Endothelial cell of umbilical vein (primary cell): ENCODE results near the gene CLDN7. TPM values are rescaled to one million over a fixed set of nuclear protein-coding genes. Genes with fewer than 3 reads are reported as not detected.

Source experiments
- BruUV-seq: library from RNA; stranded (reverse); fragments of 400-500 nt; replicated peaks from 2 replicates; lab custom pipeline; 2021; lab: Mats Ljungman, UMichigan
- CTCF ChIA-PET: fragments of 300-600, 350-600 bp; sonication (Branson Sonifier 250); formaldehyde crosslinking; loops from one replicate; lab custom pipeline; 2021; ENCODE audit warnings: antibody characterized with exemption, inconsistent platforms; lab: Charles Lee
- POLR2A ChIA-PET: fragments of 300-600, 350-600 bp; sonication (Branson Sonifier 250); formaldehyde crosslinking; loops from one replicate; lab custom pipeline; 2021; ENCODE audit warnings: antibody characterized with exemption, inconsistent platforms; lab: Charles Lee
- DNase-seq: peaks from one replicate; pipeline ENCODE4 v3.0.0-alpha.2; 2011; ENCODE audit warnings: low read depth, low spot score
- FAIRE-seq: peaks from 2 replicates; lab custom pipeline; 2011; peaks lifted over from hg19 to GRCh38; lab: Jason Lieb, UNC
- H2AFZ ChIP-seq: 2 replicates; pipeline ENCODE4 v1.6.0; 2012; ENCODE audit warnings: low read depth, low read length, control low read depth, inconsistent platforms
- H3K27ac ChIP-seq: 2 replicates; pipeline ENCODE4 v1.5.1; 2011; ENCODE audit warnings: low read depth, mild to moderate bottlenecking, control low read depth, low read length, moderate library complexity; ENCODE audit not compliant: insufficient read depth
- H3K27me3 ChIP-seq, 2 experiments: 2 replicates each; pipeline versions ENCODE4 v1.6.0 to v1.6.1; 2011; ENCODE audit warnings: low read length in 2 of 2, mixed read lengths in 1 of 2; ENCODE audit not compliant: control insufficient read depth in 2 of 2, insufficient read depth in 2 of 2
- H3K36me3 ChIP-seq, 2 experiments: 2 replicates in 1 of 2; 3 replicates in 1 of 2; pipeline ENCODE4 v1.5.1; 2011; ENCODE audit warnings: low read length in 2 of 2, mild to moderate bottlenecking in 1 of 2, moderate library complexity in 1 of 2; ENCODE audit not compliant: control insufficient read depth in 2 of 2, insufficient read depth in 2 of 2; ENCODE audit errors: extremely low read depth in 1 of 2
- H3K4me1 ChIP-seq: 3 replicates; pipeline ENCODE4 v1.5.1; 2011; ENCODE audit warnings: mild to moderate bottlenecking, low read length; ENCODE audit not compliant: control insufficient read depth, insufficient read depth; ENCODE audit errors: extremely low read depth
- H3K4me2 ChIP-seq: 2 replicates; pipeline ENCODE4 v1.6.1; 2011; ENCODE audit warnings: low read length, control low read depth, mixed read lengths; ENCODE audit not compliant: insufficient read depth
- H3K4me3 ChIP-seq, 3 experiments: fragments of 200-600 bp in 1 of 3; sonication (generic), shearing (Covaris generic) in 1 of 3; replicated peaks in 1 of 3; 2 replicates each; pipeline ENCODE4 v1.5.1; 2011 to 2016; ENCODE audit warnings: control low read depth in 3 of 3, low read length in 3 of 3, mild to moderate bottlenecking in 2 of 3, inconsistent platforms in 1 of 3, low read depth in 1 of 3, moderate library complexity in 1 of 3; ENCODE audit not compliant: insufficient read depth in 1 of 3
- H3K79me2 ChIP-seq: 2 replicates; pipeline ENCODE4 v1.6.0; 2012; ENCODE audit warnings: low read length, inconsistent platforms; ENCODE audit not compliant: control insufficient read depth, insufficient read depth
- H3K9ac ChIP-seq: replicated peaks from 2 replicates; pipeline ENCODE3; 2011; ENCODE audit warnings: low read length, control low read depth; ENCODE audit not compliant: insufficient read depth; ENCODE audit errors: extremely low read depth
- H3K9me1 ChIP-seq: replicated peaks from 3 replicates; pipeline ENCODE4 v1.6.0; 2011; ENCODE audit warnings: mild to moderate bottlenecking, low read length; ENCODE audit not compliant: control insufficient read depth, insufficient read depth; ENCODE audit errors: extremely low read depth
- H3K9me3 ChIP-seq: replicated peaks from 2 replicates; pipeline ENCODE4 v1.5.1; 2012; ENCODE audit warnings: low read length, inconsistent platforms; ENCODE audit not compliant: control insufficient read depth, insufficient read depth
- H4K20me1 ChIP-seq: replicated peaks from 2 replicates; pipeline ENCODE3; 2011; ENCODE audit warnings: mild to moderate bottlenecking, low read length; ENCODE audit not compliant: control insufficient read depth, insufficient read depth; ENCODE audit errors: extremely low read depth
- EZH2 ChIP-seq: IDR thresholded peaks from 2 replicates; pipeline ENCODE4 v1.6.1; 2012; ENCODE audit warnings: borderline replicate concordance, low read depth, mild to moderate bottlenecking, moderate library complexity, low read length, inconsistent platforms; ENCODE audit not compliant: severe bottlenecking
- FOS ChIP-seq: IDR thresholded peaks from 2 replicates; pipeline ENCODE4 v1.6.1; 2011; ENCODE audit warnings: mild to moderate bottlenecking, low read length, moderate library complexity, borderline replicate concordance; ENCODE audit not compliant: insufficient read depth
- GATA2 ChIP-seq: IDR thresholded peaks from 2 replicates; pipeline ENCODE4 v1.7.0; 2011; ENCODE audit warnings: low read depth, mild to moderate bottlenecking, moderate library complexity, mixed read lengths, low read length; ENCODE audit not compliant: insufficient read length, insufficient read depth
- JUN ChIP-seq: IDR thresholded peaks from 2 replicates; pipeline ENCODE4 v1.6.1; 2011; ENCODE audit warnings: borderline replicate concordance, low read depth; ENCODE audit not compliant: insufficient read length, insufficient read depth
- MYC ChIP-seq: IDR thresholded peaks from one replicate; pipeline ENCODE4 v1.6.1; 2011; ENCODE audit warnings: mild to moderate bottlenecking, low read depth, low read length
- POLR2A ChIP-seq: IDR thresholded peaks from 2 replicates; pipeline ENCODE4 v1.6.1; 2012; ENCODE audit warnings: low read depth, mild to moderate bottlenecking, control low read depth, low read length
- POLR2AphosphoS5 ChIP-seq: IDR thresholded peaks from 2 replicates; pipeline ENCODE4 v1.6.1; 2012; ENCODE audit warnings: low read depth, mild to moderate bottlenecking, control low read depth, low read length, moderate library complexity; ENCODE audit not compliant: insufficient read depth
- dilution Hi-C: fragments of 300-500 bp; cut with MboI; formaldehyde crosslinking; loops from one replicate; pipeline ENCODE4 v1.15.0; 2019; ENCODE audit warnings: low sequenced_read_pairs; ENCODE audit not compliant: extremely low pct_ligation_motif_present
- intact Hi-C: fragments of 100-400 bp; cut with micrococcal nuclease; formaldehyde crosslinking; loops from one replicate; pipeline ENCODE4 v1.10.0; 2022
- polyA plus RNA-seq, 4 experiments: library from polyadenylated mRNA; depleted of rRNA in 3 of 4; stranded (reverse) in 3 of 4; unstranded in 1 of 4; fragments of >200 nt; gene quantifications; 2 replicates each; pipeline versions ENCODE4 v1.2.1 to v1.2.3, GENCODE V29; 2011 to 2012; ENCODE audit warnings: missing spikeins in 1 of 4
- total RNA-seq: library from RNA; stranded (reverse); gene quantifications from 2 replicates; pipeline ENCODE4 v1.2.3, GENCODE V29; 2021
- TF ChIP-seq, protein P1 (sequence below), 2 donors: IDR thresholded peaks; 1 replicate in 1 of 2; 2 replicates in 1 of 2; pipeline ENCODE4 v1.5.1; 2011; ENCODE audit warnings: low read length in 2 of 2, mild to moderate bottlenecking in 2 of 2, moderate library complexity in 2 of 2, control low read depth in 1 of 2, inconsistent platforms in 1 of 2, low read depth in 1 of 2; ENCODE audit not compliant: insufficient read depth in 1 of 2; ENCODE audit errors: extremely low read depth in 1 of 2
- TF ChIP-seq, protein P2 (sequence below): IDR thresholded peaks from 2 replicates; pipeline ENCODE4 v1.6.1; 2011; ENCODE audit not compliant: insufficient read depth, insufficient read length

Gene CLDN7
- total and polyA plus RNA-seq, 2 donors (not counting 3 experiments of a cell fraction or from before 2014, with no cell fraction given), result 25.4 to 25.7 TPM

DNA sequence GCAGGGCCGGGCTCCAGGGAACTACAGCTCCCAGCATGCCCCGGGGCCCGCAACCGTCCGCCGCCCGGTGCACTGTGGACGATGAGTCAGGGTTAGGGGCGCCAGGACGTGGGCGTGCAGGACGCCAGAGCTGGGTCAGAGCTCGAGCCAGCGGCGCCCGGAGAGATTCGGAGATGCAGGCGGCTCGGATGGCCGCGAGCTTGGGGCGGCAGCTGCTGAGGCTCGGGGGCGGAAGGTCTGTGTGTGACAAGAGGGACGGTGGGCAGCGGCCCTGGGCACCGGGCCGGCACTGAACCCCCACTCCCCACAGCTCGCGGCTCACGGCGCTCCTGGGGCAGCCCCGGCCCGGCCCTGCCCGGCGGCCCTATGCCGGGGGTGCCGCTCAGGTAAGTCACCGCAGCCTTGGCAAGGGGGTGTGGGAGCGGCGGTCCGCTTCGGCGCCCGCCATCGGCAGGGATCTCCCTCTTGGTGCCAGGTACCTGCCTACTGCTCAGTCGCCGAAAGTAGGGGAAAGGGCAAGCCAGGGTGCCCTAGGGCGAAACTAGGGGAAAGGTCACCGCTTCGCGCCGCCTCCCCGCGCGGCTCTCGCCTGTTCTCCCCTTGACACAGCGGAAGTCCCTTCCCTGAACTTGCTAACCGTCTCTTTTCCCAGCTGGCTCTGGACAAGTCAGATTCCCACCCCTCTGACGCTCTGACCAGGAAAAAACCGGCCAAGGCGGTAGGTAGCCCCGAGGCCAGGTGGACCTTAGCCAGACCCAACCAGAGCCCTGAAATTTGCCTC, 42.3 kb downstream of the CLDN7 start, which contains the start of the genes ACADVL and DLG4:
Gene ACADVL, plus strand, starts transcription at position 127 of the 781 bp plus-strand sequence. Its CDS starts 47 bp downstream, at position 174.
Gene DLG4, minus strand, starts transcription at position 25 of the 781 bp plus-strand sequence.
- H3K9me1 ChIP-seq, result no peaks in the 10 kb centered on the region
- ChIA-PET CTCF (interaction anchor here (0.6 to 4.5 kb wide), 17 partner anchors 10 to 174 kb away, joined by 3 to 94 read pairs (median 4); partner anchors contain the start of genes DVL2, GABARAP, GPS2 and PHF23), POLR2A (interaction anchor here (0.8 to 1.3 kb wide), 2 partner anchors 13 to 174 kb away, joined by 3 to 6 read pairs; no protein-coding TSS in a partner anchor)
- H3K79me2 ChIP-seq, result peaks cover 11% of the 10 kb centered on the region
- no peaks in the 10 kb centered on the region for H4K20me1 ChIP-seq
- H3K4me3 ChIP-seq, result peak within 1 kb of the TSS; percentile 51 to 69 (median 61)
- peak within 1 kb of the TSS; percentile 65 for H3K4me2 ChIP-seq
- peak; percentile 85 for FAIRE-seq
- H3K27me3 ChIP-seq, result no peaks in the 10 kb centered on the region
- peaks cover 29% of the 10 kb centered on the region for H3K4me1 ChIP-seq
- H2AFZ ChIP-seq, result peak within 1 kb of the TSS; percentile 46
- dilution Hi-C loops, result no loop called here
- no peaks in the 10 kb centered on the region for H3K9me3 ChIP-seq
- TF ChIP-seq GATA2 (no peak), MYC (peak; percentile 3), FOS (peak; percentile 88), POLR2A (peak; percentile 83), POLR2AphosphoS5 (peak; percentile 93), EZH2 (no peak), JUN (no peak)
- TF ChIP-seq, protein P1, sequence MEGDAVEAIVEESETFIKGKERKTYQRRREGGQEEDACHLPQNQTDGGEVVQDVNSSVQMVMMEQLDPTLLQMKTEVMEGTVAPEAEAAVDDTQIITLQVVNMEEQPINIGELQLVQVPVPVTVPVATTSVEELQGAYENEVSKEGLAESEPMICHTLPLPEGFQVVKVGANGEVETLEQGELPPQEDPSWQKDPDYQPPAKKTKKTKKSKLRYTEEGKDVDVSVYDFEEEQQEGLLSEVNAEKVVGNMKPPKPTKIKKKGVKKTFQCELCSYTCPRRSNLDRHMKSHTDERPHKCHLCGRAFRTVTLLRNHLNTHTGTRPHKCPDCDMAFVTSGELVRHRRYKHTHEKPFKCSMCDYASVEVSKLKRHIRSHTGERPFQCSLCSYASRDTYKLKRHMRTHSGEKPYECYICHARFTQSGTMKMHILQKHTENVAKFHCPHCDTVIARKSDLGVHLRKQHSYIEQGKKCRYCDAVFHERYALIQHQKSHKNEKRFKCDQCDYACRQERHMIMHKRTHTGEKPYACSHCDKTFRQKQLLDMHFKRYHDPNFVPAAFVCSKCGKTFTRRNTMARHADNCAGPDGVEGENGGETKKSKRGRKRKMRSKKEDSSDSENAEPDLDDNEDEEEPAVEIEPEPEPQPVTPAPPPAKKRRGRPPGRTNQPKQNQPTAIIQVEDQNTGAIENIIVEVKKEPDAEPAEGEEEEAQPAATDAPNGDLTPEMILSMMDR (IDR thresholded peaks at IDR 0.05; ENCODE audit: extremely low read depth in 1 of 2, insufficient read depth in 1 of 2, low read depth in 1 of 2, low read length in 2 of 2), result no peak
- TF ChIP-seq, protein P2, sequence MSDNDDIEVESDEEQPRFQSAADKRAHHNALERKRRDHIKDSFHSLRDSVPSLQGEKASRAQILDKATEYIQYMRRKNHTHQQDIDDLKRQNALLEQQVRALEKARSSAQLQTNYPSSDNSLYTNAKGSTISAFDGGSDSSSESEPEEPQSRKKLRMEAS, result peak; percentile 30
- BruUV-seq, result TSS peak; percentile 19
- H3K36me3 ChIP-seq, result peaks cover 15 to 30% of the 10 kb centered on the region in 2 experiments
- H3K27ac ChIP-seq, result peak within 1 kb of the TSS; percentile 71
- peak within 1 kb of the TSS; percentile 72 for H3K9ac ChIP-seq
- intact Hi-C loops, result loop anchor here (1.0 to 2.0 kb wide), 3 partner anchors 19 to 43 kb away; partner anchors contain the start of gene PHF23
- peak; percentile 85 for DNase-seq
